Fibroblast of the aortic adventitia (primary cell): ENCODE data around the gene SLX4. TPM values are rescaled to one million over a fixed set of nuclear protein-coding genes. Genes with fewer than 3 reads are reported as not detected.

Source experiments
- DNase-seq: peaks from one replicate; pipeline ENCODE4 v3.0.0-alpha.2; 2010; ENCODE audit warnings: low read depth
- H3K4me3 ChIP-seq: 2 replicates; pipeline ENCODE4 v1.5.1; 2011; ENCODE audit warnings: low read depth, mild to moderate bottlenecking, control low read depth, low read length, moderate library complexity
- total RNA-seq: library from RNA; depleted of rRNA; stranded (reverse); fragments of >200 nt; gene quantifications from 2 replicates; pipeline ENCODE4 v1.2.3, GENCODE V29; 2012; ENCODE audit warnings: low replicate concordance
- TF ChIP-seq, protein P1 (sequence below): IDR thresholded peaks from 2 replicates; pipeline ENCODE4 v1.5.1; 2011; ENCODE audit warnings: mild to moderate bottlenecking, low read length, control low read depth, inconsistent platforms; ENCODE audit not compliant: insufficient read depth

Gene SLX4
- total RNA-seq, 1 donor = 7.0 TPM

DNA sequence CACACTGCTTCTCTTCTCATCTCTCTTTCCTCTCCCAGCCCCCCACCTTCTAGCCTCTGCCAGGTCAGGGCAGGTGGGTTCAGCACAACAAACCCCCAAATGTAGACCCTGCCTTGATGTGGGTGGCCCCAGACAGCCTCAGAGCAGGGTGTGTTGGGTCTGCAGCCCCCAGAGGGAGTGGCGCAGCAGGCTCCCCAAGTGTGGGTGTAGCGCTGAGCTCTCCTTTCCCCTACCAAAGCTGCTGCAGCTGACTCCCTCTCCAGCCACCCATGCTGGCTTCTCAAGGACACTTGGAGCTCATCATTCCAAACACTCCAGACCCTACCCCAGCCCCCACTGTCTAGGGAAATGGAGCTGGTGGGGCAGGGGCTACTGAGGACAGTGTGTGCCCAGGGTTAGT lies 61.5 kb downstream of the SLX4 start:
- no peak for DNase-seq
- no peak overlapping the region for H3K4me3 ChIP-seq
- TF ChIP-seq, protein P1, sequence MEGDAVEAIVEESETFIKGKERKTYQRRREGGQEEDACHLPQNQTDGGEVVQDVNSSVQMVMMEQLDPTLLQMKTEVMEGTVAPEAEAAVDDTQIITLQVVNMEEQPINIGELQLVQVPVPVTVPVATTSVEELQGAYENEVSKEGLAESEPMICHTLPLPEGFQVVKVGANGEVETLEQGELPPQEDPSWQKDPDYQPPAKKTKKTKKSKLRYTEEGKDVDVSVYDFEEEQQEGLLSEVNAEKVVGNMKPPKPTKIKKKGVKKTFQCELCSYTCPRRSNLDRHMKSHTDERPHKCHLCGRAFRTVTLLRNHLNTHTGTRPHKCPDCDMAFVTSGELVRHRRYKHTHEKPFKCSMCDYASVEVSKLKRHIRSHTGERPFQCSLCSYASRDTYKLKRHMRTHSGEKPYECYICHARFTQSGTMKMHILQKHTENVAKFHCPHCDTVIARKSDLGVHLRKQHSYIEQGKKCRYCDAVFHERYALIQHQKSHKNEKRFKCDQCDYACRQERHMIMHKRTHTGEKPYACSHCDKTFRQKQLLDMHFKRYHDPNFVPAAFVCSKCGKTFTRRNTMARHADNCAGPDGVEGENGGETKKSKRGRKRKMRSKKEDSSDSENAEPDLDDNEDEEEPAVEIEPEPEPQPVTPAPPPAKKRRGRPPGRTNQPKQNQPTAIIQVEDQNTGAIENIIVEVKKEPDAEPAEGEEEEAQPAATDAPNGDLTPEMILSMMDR = no peak

DNA sequence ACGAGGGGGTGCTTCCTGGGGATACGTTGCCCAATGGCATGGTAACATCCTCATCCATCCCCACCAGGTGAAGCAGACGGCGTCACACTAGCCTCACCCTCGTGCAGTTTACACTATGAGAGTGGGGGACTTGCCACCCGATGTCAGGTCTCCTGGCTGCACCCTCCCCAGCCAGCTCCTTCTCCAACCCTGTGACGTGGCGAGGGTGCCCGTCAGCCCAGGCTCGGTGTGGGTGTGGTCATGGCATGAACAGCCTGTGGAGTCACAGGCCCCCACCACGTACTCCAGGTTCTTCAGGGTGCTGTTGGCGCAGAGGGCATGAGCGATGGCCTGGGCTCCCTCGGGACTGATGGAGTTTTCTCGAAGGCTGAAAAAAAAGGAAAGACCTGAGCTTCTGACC lies 62.5 kb downstream of the SLX4 start:
- TF ChIP-seq, protein P1 = no peak
- no peak for DNase-seq
- H3K4me3 ChIP-seq = no peak overlapping the region

DNA sequence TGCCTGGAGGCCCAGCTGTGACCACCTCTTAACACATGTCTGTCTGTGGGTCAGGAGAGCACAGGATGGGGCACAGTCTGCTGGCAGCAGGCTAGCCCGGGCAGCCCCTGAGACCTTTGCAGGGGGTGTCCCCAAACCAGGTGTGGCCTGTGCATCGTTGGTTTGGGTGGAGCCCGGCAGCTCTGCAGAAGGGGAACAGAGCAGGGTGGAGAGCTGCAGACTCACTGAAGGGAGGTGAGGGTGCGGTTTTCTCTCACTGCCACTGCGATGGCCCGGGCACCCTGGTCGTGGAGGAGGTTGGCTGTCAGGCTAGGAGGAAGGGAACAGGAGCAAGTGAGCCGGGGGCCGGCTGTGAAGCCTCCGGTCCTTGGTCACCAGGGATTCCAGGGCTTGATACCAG lies 63.0 kb downstream of the SLX4 start:
- TF ChIP-seq, protein P1 = no peak
- H3K4me3 ChIP-seq = no peak overlapping the region
- no peak for DNase-seq

DNA sequence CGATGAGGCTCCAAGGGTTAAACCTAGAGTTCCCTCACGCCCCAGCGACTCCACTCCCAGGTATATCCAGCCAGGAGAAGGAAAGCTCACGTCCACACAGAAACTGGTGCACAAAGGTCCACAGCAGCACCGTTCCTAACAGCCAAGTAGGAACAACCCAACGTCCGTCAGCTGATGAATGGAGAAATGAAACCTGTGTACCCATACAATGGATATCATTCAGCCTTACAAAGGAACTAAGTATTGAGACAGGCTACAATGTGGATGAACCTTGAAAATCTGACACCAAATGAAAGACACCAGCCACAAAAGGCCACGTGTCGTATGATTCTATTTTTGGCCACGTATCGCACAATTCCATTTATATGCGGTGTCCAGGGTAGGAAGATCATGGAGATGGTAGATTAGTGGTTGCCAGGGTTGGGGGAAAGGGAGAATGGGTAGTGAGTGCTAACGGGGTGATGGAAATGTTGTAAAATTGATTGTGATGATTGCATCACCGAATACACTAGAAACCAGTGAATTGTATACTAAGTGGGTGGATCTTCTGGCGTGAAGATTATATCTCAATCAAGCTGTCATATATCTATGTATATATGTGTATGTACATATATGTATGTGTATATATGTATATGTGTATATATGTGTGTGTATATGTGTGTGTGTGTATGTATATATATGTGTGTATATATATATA lies 64.3 kb downstream of the SLX4 start:
- DNase-seq = no peak
- no peak overlapping the region for H3K4me3 ChIP-seq
- TF ChIP-seq, protein P1 = no peak

DNA sequence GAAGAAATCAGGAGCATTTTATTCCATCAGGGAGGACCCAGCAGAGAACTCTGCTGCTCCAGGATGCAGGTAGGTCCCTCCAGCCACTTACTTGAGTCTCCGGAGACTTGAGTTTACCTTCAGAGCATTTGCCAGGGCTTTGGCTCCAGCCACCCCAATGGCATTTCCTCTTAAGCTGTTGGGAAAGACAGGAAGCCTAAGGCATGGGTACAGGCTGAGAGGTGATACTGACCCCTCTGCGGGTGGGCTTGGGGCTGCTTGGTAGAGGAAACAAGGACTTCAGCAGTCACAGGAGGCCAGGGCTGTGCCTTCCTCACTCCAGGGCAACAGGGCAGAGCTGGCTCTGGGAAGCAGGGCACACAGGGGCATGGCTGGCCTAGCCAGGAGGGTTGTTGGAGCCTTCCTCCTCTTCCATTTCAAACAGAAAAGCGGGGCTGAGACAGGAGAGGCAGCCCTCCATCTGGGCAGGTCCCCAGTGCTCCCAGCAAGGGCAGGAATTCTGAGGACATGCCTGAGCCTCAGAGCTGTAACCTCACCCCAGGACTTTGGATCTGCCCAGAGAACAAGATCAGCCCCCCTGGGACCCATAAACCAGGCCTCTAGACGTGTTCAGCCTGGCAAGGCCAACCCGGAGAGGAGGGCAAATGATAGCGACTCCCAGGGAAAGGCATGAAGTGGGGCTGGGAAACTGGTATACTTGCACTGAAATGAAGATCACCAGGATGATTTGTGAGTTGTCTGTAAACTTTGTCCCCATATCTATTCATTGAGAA lies 68.6 kb downstream of the SLX4 start:
- no peak overlapping the region for H3K4me3 ChIP-seq
- TF ChIP-seq, protein P1 = no peak
- no peak for DNase-seq

DNA sequence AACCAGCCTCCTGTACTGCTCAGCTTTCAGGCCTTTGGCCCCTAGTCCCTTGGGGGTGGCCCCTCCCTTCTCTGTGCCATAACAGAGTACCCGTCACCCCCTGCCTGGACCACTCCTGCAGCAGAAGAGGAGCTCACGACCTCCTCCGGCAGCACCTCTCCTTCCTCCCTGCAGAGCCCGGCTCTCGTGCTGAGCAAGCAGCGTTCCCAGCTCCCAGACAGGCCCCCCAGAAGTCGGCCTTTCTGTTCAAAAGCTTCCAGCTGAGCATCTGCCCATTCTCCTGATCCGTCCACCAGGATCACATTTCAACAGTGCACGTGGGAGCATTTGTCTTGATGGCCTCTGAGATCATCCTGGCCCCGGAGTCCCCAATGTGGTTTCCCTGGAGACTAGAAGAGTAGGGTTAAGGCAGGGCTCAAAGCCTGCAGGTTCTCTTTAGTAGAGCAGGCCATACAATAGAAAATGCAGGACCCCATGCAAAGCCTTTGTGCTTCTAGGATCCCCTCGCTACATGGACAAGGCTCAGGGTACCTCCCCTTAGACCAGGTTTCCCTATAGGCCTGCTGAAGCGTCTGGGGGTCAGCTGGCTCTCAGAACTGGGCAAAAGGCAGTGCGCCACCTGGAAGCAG lies 69.8 kb downstream of the SLX4 start:
- DNase-seq = no peak
- TF ChIP-seq, protein P1 = no peak
- H3K4me3 ChIP-seq = no peak overlapping the region
